NCI-H2029 treated with DMSO at 0.1 percent for 48 hours (cell line): ENCODE data around the gene EME2.
A peak's percentile ranks its signal among the peaks of the same experiment; 100 is the strongest.

Source experiments
- DNase-seq: peaks from one replicate; lab custom pipeline; 2025; lab: John Stamatoyannopoulos, UW

Gene EME2

GRCh38 chr16:1778200-1779179 lies 5.9 kb downstream of the EME2 start:
- DNase-seq, result no peak

- DNase-seq, result no peak
Observed at GRCh38 chr16:1779234-1779701, 6.7 kb downstream of the EME2 start.

- DNase-seq, result no peak
Observed at GRCh38 chr16:1779741-1780676, 7.4 kb downstream of the EME2 start.

GRCh38 chr16:1780677-1781072 lies 8.1 kb downstream of the EME2 start:
- no peak for DNase-seq

- no peak for DNase-seq
Observed at GRCh38 chr16:1781254-1781653, 8.6 kb downstream of the EME2 start.

- no peak for DNase-seq
Observed at GRCh38 chr16:1781758-1782407, 9.3 kb downstream of the EME2 start.

GRCh38 chr16:1782408-1783264 lies 10.0 kb downstream of the EME2 start, which contains the start of the genes NUBP2 and SPSB3:
Gene NUBP2 (plus strand): TSS chr16:1782960. CDS start chr16:1783021, 61 bp downstream.
Gene SPSB3 (minus strand): TSS chr16:1782571. CDS start chr16:1781483, 1,088 bp downstream.
- DNase-seq, result peak; percentile 96

- no peak for DNase-seq
Observed at GRCh38 chr16:1784977-1785845, 12.6 kb downstream of the EME2 start.

- no peak for DNase-seq
Observed at GRCh38 chr16:1785846-1786170, 13.2 kb downstream of the EME2 start.

GRCh38 chr16:1786242-1787055 lies 13.8 kb downstream of the EME2 start:
- DNase-seq, result no peak

GRCh38 chr16:1787056-1787321 lies 14.4 kb downstream of the EME2 start:
- no peak for DNase-seq

- DNase-seq, result no peak
Observed at GRCh38 chr16:1787322-1788094, 14.9 kb downstream of the EME2 start.

- DNase-seq, result no peak
Observed at GRCh38 chr16:1788095-1788707, 15.6 kb downstream of the EME2 start.

GRCh38 chr16:1788708-1789100 lies 16.1 kb downstream of the EME2 start:
- DNase-seq, result no peak

- no peak for DNase-seq
Observed at GRCh38 chr16:1789643-1790045, 17.0 kb downstream of the EME2 start.

GRCh38 chr16:1790261-1790610 lies 17.6 kb downstream of the EME2 start:
- DNase-seq, result no peak

- DNase-seq, result no peak
Observed at GRCh38 chr16:1790611-1791255, 18.1 kb downstream of the EME2 start.
